ENCODE measurements around the gene GABRG3.

Gene GABRG3

DNA sequence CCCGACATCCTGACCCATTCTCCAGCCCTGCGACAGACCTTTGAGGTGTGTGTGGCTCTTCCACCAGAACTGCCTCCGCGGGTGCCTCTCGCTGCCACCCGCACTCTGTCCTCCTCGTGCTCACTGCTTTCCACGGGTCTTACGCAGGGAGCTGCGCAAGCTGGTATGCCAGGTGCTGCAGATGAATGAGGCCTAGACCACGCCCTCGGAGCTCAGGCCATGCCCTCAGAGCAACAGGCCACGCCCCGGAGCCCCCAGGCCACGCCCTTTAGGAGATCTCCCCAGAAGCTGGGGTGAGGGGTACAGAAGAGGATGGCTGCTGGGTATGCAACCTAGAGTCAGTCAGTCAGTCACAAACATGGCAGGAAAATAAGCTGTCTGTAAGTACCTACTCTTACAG lies 300.3 kb downstream of the GABRG3 start:
- no peak overlapping the region for H3K4me3 ChIP-seq (ENCODE audit: control insufficient read depth, low read depth, low read length)
- TF ChIP-seq, protein P1, sequence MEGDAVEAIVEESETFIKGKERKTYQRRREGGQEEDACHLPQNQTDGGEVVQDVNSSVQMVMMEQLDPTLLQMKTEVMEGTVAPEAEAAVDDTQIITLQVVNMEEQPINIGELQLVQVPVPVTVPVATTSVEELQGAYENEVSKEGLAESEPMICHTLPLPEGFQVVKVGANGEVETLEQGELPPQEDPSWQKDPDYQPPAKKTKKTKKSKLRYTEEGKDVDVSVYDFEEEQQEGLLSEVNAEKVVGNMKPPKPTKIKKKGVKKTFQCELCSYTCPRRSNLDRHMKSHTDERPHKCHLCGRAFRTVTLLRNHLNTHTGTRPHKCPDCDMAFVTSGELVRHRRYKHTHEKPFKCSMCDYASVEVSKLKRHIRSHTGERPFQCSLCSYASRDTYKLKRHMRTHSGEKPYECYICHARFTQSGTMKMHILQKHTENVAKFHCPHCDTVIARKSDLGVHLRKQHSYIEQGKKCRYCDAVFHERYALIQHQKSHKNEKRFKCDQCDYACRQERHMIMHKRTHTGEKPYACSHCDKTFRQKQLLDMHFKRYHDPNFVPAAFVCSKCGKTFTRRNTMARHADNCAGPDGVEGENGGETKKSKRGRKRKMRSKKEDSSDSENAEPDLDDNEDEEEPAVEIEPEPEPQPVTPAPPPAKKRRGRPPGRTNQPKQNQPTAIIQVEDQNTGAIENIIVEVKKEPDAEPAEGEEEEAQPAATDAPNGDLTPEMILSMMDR (conservative IDR thresholded peaks at IDR 0.05; ENCODE audit: control insufficient read depth, insufficient read depth, low read depth, low read length), result no peak
- DNase-seq (ENCODE audit: low read depth), result no peak

DNA sequence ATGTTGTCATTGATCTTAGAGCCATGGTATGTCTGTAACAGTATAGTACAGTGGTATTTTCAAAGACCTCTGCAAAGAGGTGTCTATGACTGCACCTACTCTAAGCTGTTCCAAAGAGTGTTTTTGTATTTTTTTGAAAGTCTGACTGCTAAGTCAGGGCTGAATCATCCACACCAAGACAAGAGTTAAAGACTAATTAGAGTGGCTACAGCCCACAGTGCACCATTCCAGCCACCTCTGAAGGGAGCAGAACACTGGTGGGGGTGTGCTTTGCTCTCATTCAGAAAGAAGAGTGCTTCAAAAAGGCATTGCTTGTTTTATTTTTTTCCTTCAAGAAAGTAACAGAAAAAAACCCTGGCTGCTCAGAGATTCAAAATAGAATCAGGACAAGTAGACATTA lies 301.4 kb downstream of the GABRG3 start:
- TF ChIP-seq, protein P1 (conservative IDR thresholded peaks at IDR 0.05; ENCODE audit: control insufficient read depth, insufficient read depth, low read depth, low read length), result no peak
- DNase-seq (ENCODE audit: low read depth), result no peak

DNA sequence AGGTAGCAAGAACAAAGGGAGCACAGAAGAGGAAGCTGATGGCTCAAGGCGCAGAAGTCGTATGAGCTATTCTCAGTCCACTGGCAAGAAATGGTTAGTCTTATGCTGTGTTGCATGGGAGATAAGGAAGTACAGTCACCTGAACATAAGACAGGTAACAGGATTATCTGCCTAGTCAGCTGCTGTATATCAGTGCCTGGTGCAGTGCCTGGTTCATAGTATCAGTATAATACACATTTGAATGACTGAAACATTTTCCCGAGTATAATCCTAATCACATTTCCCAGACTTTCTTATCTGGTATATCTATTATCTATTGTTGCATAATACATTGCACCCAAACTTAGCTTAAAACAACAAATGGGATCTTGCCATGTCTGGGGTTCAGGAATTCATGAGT lies 302.5 kb downstream of the GABRG3 start:
- no peak for DNase-seq (ENCODE audit: low read depth)
- H3K4me3 ChIP-seq (ENCODE audit: control insufficient read depth, low read depth, low read length), result no peak overlapping the region
- TF ChIP-seq, protein P1 (conservative IDR thresholded peaks at IDR 0.05; ENCODE audit: control insufficient read depth, insufficient read depth, low read depth, low read length), result no peak

More for the DNA sequence above, 301.4 kb downstream of the GABRG3 start:
- H3K4me3 ChIP-seq (ENCODE audit: control insufficient read depth, low read depth, low read length), result no peak overlapping the region

DNA sequence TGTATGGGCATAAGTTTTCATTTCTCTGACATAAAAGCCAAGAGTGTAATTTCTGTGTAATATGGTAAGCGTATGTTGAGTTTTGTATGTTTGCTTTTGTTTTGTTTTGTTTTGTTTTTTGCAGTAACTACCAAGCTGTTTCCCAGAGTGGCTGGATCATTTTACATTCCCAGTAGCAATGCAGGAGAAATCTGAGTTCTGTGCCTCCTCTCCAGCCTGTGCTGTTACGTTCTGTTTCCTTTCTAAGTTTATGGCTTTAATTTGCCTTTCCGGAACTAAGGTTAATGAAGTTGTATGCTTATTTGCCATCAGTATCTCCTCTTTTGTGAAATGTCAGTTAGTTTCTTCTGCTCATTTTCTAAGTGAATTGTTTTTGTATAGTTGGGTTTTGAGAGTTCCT lies 307.8 kb downstream of the GABRG3 start:
- no peak for DNase-seq (ENCODE audit: low read depth)
- TF ChIP-seq, protein P1 (conservative IDR thresholded peaks at IDR 0.05; ENCODE audit: control insufficient read depth, insufficient read depth, low read depth, low read length), result no peak
- no peak overlapping the region for H3K4me3 ChIP-seq (ENCODE audit: control insufficient read depth, low read depth, low read length)

DNA sequence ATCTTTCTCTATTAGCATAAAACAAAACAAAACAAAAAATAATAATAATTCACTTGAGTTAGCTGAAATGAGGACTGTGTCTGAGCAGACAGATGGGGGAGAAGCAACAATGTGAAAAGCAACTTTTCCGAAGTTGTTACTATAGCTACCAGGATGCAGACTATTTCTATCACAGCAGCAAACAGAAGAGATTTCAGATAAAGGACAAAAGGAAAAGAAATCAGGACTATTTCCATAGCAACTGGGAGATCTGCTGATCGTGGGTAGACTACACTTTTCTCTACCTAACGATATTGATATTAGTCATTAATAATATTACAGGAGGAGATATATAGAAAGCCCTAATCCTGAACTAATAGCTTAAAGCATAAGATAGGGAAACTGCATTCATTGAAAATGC lies 321.7 kb downstream of the GABRG3 start:
- TF ChIP-seq, protein P1 (conservative IDR thresholded peaks at IDR 0.05; ENCODE audit: control insufficient read depth, insufficient read depth, low read depth, low read length), result no peak
- no peak for DNase-seq (ENCODE audit: low read depth)
- no peak overlapping the region for H3K4me3 ChIP-seq (ENCODE audit: control insufficient read depth, low read depth, low read length)

DNA sequence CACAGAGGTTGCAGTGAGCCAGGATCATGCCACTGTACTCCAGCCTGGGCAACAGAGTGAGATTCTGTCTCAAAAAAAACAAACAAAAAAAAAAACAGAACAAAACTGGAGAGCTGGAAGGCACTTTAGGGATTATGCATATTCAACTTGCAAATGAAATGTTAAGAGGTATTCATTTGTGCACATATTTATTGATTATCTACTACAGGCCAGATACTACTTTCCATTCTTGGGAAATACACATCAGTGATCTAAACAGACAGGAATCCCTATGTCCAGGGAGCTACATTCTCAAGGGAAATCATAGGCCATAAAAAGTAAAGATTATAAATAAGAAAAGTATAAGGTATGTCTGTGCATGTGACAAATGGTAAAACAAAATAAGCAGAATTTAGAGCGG lies 322.6 kb downstream of the GABRG3 start:
- DNase-seq (ENCODE audit: low read depth), result no peak
- no peak overlapping the region for H3K4me3 ChIP-seq (ENCODE audit: control insufficient read depth, low read depth, low read length)
- TF ChIP-seq, protein P1 (conservative IDR thresholded peaks at IDR 0.05; ENCODE audit: control insufficient read depth, insufficient read depth, low read depth, low read length), result no peak

DNA sequence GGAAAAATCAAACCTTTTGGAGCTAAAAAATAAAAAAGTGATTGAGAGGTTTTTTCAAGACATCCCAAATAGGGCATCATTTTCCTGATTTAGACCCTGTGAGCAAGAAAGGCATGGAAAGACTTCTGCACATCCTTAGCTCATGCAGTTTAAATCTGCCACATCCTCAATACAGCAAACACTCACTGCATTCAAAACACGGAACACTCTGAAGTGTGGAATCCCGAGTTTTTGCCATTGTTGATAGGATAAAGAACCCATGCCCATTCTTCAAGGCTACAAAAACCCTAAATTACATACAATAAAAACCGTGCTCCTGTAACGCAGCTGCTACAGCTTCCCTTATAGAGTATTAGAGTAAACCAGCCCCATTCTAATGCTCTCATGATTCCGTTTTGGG lies 346.8 kb downstream of the GABRG3 start:
- no peak overlapping the region for H3K4me3 ChIP-seq (ENCODE audit: control insufficient read depth, low read depth, low read length)
- TF ChIP-seq, protein P1 (conservative IDR thresholded peaks at IDR 0.05; ENCODE audit: control insufficient read depth, insufficient read depth, low read depth, low read length), result no peak
- DNase-seq (ENCODE audit: low read depth), result no peak
